Activated naive CD4-positive, alpha-beta T cell treated with anti-CD3 and anti-CD28 coated beads, Interleukin-2, amount 50 U/mL, for 24 hours (primary cell): ENCODE results near the gene VRTN.
A peak's percentile ranks its signal among the peaks of the same experiment; 100 is the strongest.

Experiments used
- H3K27ac Mint-ChIP-seq: one replicate; pipeline ENCODE4 v1.8.0; 2021; ENCODE audit warnings: mild to moderate bottlenecking, mixed read lengths
- H3K27me3 Mint-ChIP-seq: one replicate; pipeline ENCODE4 v1.8.0; 2021; ENCODE audit warnings: mixed read lengths
- H3K36me3 Mint-ChIP-seq: one replicate; pipeline ENCODE4 v1.8.0; 2021; ENCODE audit warnings: mixed read lengths
- H3K4me1 Mint-ChIP-seq: one replicate; pipeline ENCODE4 v1.8.0; 2021; ENCODE audit warnings: mixed read lengths
- H3K4me3 Mint-ChIP-seq: one replicate; pipeline ENCODE4 v1.8.0; 2021; ENCODE audit warnings: mild to moderate bottlenecking, mixed read lengths
- H3K9me3 Mint-ChIP-seq: one replicate; pipeline ENCODE4 v1.8.0; 2021; ENCODE audit warnings: mixed read lengths

Gene VRTN

GRCh38 chr14:74400919-74401503 lies 52.7 kb downstream of the VRTN start:
- Mint-ChIP-seq H3K36me3 (no peaks in the 10 kb centered on the region), H3K27ac (peak overlapping the region; percentile 78), H3K4me3 (peak overlapping the region; percentile 76), H3K9me3 (no peaks in the 10 kb centered on the region), H3K4me1 (peaks cover 23% of the 10 kb centered on the region), H3K27me3 (no peaks in the 10 kb centered on the region)

GRCh38 chr14:74401504-74402241 lies 53.4 kb downstream of the VRTN start:
- Mint-ChIP-seq H3K27ac (peak overlapping the region; percentile 78), H3K4me1 (peaks cover 23% of the 10 kb centered on the region), H3K4me3 (peak overlapping the region; percentile 76), H3K9me3 (no peaks in the 10 kb centered on the region), H3K27me3 (no peaks in the 10 kb centered on the region), H3K36me3 (no peaks in the 10 kb centered on the region)

- peaks cover 23% of the 10 kb centered on the region for H3K4me1 Mint-ChIP-seq
- no peaks in the 10 kb centered on the region for H3K27me3 Mint-ChIP-seq
- no peaks in the 10 kb centered on the region for H3K36me3 Mint-ChIP-seq
Measured at GRCh38 chr14:74402401-74403251, 54.4 kb downstream of the VRTN start.

GRCh38 chr14:74403619-74404417 lies 55.5 kb downstream of the VRTN start:
- Mint-ChIP-seq H3K9me3 (no peaks in the 10 kb centered on the region), H3K36me3 (no peaks in the 10 kb centered on the region), H3K27me3 (no peaks in the 10 kb centered on the region), H3K27ac (no peak overlapping the region), H3K4me3 (no peak overlapping the region), H3K4me1 (peaks cover 23% of the 10 kb centered on the region)

More at GRCh38 chr14:74402401-74403251, 54.4 kb downstream of the VRTN start:
- Mint-ChIP-seq H3K9me3 (no peaks in the 10 kb centered on the region), H3K4me3 (peak overlapping the region; percentile 27), H3K27ac (no peak overlapping the region)

GRCh38 chr14:74404435-74404834 lies 56.2 kb downstream of the VRTN start:
- Mint-ChIP-seq H3K9me3 (no peaks in the 10 kb centered on the region), H3K4me3 (no peak overlapping the region), H3K36me3 (no peaks in the 10 kb centered on the region), H3K27ac (no peak overlapping the region), H3K27me3 (no peaks in the 10 kb centered on the region), H3K4me1 (peaks cover 23% of the 10 kb centered on the region)

- H3K27me3 Mint-ChIP-seq = no peaks in the 10 kb centered on the region
- no peak overlapping the region for H3K27ac Mint-ChIP-seq
- no peaks in the 10 kb centered on the region for H3K9me3 Mint-ChIP-seq
- no peak overlapping the region for H3K4me3 Mint-ChIP-seq
- no peaks in the 10 kb centered on the region for H3K36me3 Mint-ChIP-seq
- H3K4me1 Mint-ChIP-seq = peaks cover 17% of the 10 kb centered on the region
Measured at GRCh38 chr14:74405663-74406062, 57.4 kb downstream of the VRTN start.

- Mint-ChIP-seq H3K27me3 (no peaks in the 10 kb centered on the region), H3K27ac (no peak overlapping the region), H3K36me3 (no peaks in the 10 kb centered on the region), H3K4me1 (peaks cover 4% of the 10 kb centered on the region), H3K4me3 (no peak overlapping the region), H3K9me3 (no peaks in the 10 kb centered on the region)
Measured at GRCh38 chr14:74407021-74407800, 58.9 kb downstream of the VRTN start.

GRCh38 chr14:74407801-74408154 lies 59.5 kb downstream of the VRTN start:
- Mint-ChIP-seq H3K27ac (no peak overlapping the region), H3K4me1 (peaks cover 2% of the 10 kb centered on the region), H3K9me3 (no peaks in the 10 kb centered on the region), H3K27me3 (no peaks in the 10 kb centered on the region), H3K36me3 (no peaks in the 10 kb centered on the region), H3K4me3 (no peak overlapping the region)

GRCh38 chr14:74408870-74409269 lies 60.6 kb downstream of the VRTN start:
- H3K4me3 Mint-ChIP-seq = no peak overlapping the region
- H3K4me1 Mint-ChIP-seq = no peaks in the 10 kb centered on the region
- H3K27ac Mint-ChIP-seq = no peak overlapping the region

GRCh38 chr14:74409441-74409840 lies 61.2 kb downstream of the VRTN start:
- H3K4me3 Mint-ChIP-seq = no peak overlapping the region
- H3K9me3 Mint-ChIP-seq = no peaks in the 10 kb centered on the region
- no peaks in the 10 kb centered on the region for H3K4me1 Mint-ChIP-seq
- H3K27me3 Mint-ChIP-seq = peaks cover 2% of the 10 kb centered on the region
- H3K36me3 Mint-ChIP-seq = no peaks in the 10 kb centered on the region
- H3K27ac Mint-ChIP-seq = no peak overlapping the region

More at GRCh38 chr14:74408870-74409269, 60.6 kb downstream of the VRTN start:
- no peaks in the 10 kb centered on the region for H3K36me3 Mint-ChIP-seq
- H3K27me3 Mint-ChIP-seq = no peaks in the 10 kb centered on the region
- no peaks in the 10 kb centered on the region for H3K9me3 Mint-ChIP-seq
